Fibroblast of skin of back (primary cell): ENCODE results near the gene SPON2. TPM values are rescaled to one million over a fixed set of nuclear protein-coding genes. Genes with fewer than 3 reads are reported as not detected.

Source experiments
- DNase-seq: peaks from one replicate; pipeline ENCODE4 v3.0.0-alpha.2; 2013
- polyA plus RNA-seq, 2 experiments: library from polyadenylated mRNA; unstranded; fragments of 120-200 nt; gene quantifications; one replicate each; pipeline ENCODE4 v1.2.1, GENCODE V29; 2013; ENCODE audit not compliant: insufficient read length in 2 of 2

The SPON2 gene
- polyA plus RNA-seq (2013, experiment 1 of 2; ENCODE audit: insufficient read length): 10.8 TPM
- polyA plus RNA-seq (2013, experiment 2 of 2; ENCODE audit: insufficient read length): 7.2 TPM

DNA sequence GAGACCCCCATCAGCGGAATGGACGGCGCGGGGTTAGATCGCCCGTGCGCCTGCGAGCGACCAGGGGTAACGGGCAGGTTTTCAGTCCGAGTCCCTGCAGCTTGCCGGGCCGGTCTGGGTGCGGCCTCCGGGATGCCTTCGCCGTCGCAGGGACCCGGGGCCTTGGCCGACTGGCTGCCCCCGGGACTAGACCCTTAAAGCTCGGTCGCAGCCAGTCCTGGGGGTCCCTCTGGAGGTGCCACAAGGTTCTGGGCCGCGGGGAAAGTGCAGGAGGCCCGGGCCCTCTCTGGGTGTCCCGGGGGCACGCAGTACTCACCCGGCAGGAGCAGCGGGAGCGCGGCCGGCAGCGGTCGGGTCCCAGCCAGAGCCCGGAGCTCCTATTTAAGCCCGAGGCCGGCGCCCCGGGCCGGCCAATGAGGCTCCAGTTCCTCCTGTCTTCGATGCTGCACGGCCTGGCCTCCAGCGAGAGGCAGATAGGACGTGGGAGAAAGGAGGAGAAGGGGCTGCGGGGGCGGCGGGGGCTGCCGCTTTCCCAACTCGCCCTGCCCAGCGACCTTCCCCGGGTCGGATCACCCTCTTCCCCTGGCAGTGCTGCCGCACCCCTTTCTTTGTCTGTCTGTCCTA, at the start of gene SPON2:
TSS of gene SPON2 (minus strand) at position 356 of the 624 bp plus-strand sequence.
- no peak for DNase-seq

DNA sequence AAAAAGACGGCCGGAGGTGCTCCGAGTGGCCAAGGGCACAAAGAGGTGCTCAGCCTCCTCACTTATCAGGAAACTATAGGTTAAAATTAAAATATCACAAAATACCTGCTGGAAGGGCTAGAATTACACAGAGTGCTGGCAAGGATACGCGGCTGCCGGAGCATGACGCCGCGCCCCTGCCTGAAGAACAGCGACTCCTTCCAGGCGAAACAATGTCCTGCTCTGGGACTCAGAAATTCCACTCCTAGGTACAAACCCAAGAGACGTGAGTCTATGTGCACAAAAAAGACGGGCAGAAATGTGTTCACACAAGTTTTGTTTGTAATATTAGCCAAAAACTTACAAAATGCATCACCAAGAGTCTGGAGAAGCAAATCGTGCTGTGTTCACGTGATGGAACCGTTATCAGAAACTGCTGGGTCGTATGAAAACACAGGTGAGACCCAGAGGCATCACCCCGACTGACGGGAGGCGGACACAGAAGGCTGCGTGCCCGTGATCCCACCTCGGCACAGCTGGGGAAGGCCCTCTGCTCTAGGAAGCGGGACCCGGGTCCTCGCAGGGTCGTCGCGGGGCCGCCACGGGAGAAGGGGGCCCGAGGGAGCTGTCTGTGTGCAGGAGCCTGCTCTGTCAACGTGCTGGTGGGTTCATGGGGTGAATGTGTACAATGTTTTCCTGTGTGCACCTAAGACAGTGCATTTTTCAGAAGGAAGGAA, 48.9 kb upstream of the SPON2 start:
- no peak for DNase-seq

DNA sequence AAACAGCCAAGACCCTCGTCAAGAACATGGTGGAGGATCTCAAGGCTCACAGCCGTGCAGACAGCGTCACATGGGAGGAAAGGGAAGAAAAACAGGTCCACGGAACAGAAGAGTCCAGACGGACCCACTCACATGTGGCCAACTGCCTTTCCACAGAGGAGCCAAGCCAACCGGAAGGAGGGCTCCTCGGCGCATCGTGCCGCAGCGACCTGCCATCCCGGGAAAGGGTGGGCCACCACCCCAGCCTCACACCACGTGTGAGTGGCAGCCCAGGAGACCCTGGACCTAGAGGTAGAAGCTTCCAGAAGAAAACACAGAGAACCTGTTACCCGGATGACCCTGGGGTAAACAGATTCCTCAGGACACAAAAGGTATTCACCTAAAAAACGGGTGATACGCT, 48.2 kb upstream of the SPON2 start:
- DNase-seq: no peak

DNA sequence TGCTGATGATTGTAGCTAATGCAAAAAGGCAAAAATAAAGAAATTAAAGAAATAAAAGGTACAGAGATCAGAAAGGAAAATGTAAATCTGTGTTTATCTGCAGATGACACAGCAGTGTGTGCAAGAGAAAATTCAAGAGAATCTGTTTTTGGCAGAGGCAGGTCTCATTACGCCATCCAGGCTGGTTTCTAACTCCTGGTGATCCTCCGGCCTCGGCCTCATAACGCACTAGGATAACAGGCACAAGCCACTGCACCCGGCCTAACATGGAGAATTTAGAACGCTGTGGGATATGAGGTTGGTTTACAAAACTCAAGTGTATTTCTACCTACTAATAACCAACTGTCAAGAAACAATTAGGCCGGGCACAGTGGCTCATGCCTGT, 47.2 kb upstream of the SPON2 start:
- no peak for DNase-seq

DNA sequence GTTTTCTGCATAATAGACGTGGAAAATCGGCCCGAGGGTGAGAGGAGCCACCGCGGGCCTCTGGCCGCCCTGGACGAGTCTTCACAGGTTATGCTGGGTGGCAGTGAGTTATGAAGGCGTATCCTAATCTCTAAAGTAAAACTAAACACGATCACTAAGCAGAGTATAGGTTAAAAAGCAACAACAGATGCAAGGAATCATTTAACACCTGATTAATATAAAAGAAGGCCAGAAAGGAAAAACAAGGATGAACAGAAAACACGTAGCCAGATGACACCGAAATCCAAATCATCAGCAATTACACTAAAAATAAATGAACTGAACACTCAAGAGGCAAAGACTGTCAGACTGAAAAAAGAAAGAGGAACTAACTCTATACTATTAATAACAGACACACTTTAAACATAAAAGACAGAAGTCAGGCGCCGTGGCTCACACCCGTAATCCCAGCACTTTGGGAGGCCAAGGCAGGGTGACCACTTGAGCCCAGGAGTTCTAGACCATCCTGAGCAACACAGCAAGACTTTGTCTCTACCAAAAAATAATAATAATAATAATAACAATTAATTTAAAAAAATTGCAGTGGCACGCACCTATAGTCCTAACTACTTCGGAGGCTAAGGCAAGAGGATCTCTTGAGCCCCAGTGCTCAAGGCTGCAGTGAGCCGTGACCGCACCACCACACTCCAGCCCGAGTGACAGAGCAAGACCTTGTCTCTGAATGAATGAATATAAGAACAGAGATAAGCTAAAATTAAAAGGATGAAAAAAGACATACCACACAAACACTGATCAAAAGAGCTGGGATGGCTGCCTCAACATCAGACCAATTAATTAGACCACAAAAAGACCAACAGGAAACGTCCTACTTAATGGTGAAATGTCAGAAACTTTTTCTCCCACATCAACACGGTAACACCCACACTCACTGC, 46.5 kb upstream of the SPON2 start:
- DNase-seq: no peak

DNA sequence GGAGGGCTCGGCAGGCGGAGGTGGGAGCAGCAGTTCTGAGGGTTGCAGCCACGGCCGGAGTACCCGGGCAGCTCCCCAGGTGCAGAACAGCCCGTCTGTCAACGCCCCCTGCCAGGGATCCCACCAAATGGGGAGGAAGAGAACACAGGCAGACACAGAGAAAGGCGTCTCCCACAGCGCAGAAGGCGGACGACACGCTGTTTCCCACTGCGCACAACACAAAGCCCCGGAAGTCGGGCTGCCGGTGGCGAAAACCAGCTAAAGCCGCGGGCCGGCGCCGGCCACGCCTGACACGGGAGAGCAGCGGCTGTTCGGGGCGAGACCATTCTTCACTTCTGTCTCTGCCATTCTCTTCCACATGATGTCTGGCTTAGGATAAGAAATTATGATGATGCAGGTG, 45.0 kb upstream of the SPON2 start:
- DNase-seq: no peak

DNA sequence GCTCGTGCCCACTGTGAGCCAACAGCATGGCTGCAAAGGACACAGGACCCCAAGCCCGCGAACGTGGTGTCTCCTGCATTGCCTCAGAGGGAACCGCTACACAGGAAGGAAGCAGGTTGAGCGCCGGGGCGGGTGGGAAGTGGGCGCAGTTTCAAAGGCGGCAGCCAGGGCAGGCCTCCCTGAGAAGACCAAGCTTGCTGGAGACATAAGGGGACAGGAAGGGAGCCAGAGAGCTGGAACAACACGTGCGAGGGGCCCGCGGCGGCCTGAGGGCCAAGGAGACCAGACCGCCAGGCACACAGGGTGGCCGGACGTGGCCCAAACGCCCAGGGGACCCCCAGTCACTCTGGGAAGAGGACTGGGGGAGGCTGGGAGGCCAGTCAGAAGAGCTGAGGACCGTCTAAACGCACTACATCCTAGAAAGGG, 44.5 kb upstream of the SPON2 start:
- no peak for DNase-seq

DNA sequence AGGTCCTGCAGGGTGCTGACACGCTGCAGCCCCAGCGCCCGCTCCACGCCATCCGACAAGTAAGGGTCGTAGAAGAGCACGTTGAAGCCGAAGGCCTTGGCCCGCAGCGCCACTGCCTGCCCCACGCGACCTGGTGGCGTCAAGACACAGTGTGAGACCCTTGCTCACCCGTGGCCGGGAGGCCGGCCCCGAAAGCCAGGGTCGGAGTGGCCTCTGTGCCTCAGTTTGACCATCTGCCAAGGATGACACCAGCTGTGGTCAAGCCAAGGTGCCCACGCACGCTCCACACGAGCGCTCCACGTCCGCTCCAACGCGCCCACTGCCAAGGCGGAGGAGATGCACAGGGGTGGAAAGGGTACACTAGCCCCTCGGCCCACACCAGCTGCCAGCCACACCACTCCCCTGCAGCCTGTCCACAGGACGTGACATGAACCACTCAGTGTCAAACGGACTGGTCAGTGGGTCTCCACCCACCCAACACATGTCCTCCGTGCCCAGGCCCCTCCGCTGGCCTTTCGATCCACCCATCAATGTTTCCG, 43.8 kb upstream of the SPON2 start:
- no peak for DNase-seq

DNA sequence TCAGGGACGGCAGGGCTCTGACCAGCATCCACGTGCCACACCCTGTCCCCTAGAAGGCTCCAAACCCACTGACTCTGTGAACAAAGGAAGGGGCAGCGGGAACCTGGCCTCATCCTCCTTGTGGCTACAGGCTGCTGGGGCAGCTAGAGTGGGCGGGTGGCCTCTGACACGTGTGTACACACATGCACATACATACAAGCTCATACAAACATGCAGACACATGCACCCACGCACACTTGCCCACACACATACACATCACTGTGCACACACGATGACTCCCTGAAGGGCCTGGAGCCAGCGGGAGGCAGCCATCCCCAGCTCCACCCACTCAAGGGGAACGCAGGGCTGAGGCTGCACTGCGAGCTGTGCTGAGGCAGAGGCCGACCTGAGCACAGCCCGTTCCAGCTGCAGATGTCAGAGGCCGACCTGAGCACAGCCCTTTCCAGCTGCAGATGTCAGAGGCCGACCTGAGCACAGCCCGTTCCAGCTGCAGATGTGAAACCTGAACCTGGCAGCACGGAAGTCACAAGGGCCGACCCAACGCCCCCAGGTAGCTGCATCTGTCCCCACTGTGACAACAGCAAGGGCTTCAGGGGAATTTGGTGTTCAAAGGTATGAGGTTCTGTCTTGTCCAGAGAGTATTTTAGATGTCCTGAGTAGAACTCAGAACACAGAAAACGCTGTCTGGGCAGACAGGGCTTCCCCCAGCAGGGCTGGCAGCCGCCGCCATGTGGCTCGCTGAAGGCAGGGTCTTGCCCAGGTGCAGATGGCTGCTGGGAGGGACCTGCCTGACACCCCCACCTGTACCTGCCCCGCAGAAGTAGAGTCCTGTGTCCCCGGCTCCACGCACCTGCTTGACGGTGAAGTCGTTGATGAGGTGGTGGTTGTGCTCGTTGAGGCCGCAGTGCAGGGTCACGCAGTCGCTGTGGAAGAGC, 43.0 kb upstream of the SPON2 start:
- DNase-seq: no peak

DNA sequence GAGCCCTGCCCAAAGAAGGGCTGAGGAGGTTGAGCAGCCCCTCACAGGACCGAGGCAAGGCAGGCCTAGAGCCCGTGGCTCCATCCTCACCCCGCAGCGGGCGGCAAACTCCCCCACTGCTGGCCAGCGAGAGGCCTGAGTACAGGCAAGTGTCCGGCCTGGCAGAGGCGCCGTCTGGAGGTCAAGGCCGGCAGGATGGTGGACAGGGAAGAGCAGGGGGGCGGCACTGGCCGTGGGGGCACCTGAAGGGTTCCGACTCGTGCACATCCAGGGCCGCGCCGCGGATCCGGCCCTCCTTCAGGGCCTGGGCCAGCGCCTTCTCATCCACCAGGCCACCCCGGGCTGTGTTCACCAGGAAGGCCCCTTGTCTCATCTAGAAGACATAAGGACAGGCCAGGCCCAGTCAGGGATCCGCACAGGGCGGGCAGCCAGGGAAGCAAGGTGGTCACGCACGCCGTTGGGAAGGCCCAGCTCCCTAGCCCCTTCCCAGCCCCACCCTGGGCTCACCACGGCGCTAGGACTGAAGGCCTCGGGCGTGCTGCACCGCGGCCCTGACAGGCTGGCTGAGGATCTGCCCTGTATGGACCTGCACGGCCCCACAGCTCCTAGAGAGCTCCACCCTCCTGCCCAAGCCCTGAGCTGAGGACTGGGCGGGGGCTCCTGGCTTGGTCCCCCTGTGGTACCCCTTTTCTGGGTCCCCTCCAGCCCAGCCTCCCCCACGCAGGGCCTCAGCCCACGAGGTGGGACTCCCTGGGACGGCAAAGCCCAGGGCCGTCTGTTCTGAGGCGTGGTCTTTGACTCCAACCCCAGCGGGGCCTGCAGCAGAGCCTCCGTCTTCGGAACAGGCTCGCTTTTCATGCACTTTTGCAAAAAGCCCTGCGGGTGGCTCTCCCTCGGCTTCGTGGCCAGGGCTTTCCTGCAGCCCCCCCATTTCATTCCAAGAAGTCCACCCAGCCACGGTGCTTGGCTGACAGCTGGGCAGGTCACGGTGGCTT, 42.0 kb upstream of the SPON2 start:
- DNase-seq: no peak

DNA sequence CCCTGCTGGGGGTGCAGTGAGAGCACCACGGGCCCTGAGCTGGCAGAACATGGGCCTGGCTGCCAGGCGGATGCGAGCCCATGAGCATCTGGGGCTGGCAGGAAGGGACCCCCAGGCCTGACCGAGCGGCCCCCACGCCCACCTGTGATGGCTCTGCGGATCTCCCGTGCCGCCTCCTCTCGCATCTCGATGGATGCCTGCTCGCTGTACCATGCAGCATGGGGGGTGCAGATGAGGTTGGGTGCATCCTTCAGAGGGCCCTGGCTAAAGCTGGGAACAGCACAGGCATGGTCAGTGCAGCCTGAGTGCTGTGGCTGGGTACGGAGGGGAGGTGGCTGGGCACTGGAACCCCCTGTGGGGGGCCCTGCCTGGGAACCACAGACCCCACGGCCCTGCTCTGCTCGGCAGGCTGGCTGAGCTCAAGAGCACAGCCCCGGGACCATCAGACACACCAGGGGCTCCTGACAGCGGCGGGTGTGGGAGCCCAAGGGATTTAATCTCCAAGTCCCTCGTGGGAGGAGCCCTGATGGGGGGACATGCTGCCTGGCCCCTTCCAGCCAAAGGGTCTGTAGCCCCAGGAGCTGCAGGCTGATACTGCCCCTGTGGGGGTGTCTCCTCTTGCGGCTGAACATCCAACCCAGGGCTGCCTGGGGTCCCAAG, 41.1 kb upstream of the SPON2 start:
- no peak for DNase-seq

DNA sequence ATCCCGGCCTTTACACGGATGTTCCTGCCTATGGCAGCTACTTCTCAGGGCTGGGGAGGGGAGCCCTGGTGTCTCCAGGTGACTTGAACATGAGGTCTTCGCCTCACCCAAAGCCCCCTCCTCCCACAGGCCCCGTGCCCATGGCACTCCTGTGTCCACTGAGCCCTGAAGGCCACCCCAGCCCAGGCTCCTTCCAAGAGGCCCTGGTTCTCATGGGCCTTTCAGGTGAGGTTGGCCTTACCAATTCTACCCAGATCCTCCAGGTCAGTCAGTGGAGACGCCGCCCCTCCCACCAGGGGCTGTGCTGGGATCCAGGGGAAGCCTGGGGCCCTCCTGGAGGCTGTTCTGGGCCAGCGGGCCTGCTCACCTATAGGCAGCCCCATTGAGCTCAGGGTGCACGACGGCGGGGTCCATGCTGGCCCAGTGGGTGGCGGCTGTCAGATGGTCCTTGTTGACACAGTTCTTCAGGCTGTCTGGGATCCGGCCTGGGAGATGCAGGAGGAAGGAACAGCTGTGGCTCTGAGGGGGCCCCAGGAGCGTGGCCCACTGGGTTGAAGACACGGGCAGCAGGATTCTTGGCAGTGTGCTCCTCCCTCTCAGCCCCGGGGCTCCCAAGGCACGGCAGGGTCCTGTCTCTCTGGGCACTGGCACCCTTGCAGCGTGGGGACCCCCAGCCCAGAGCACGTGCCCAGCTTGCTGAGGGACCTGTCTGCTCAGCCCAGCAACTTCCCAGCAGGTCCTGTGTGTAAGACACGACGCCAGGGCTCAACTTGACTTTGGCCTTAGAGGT, 40.4 kb upstream of the SPON2 start:
- no peak for DNase-seq

DNA sequence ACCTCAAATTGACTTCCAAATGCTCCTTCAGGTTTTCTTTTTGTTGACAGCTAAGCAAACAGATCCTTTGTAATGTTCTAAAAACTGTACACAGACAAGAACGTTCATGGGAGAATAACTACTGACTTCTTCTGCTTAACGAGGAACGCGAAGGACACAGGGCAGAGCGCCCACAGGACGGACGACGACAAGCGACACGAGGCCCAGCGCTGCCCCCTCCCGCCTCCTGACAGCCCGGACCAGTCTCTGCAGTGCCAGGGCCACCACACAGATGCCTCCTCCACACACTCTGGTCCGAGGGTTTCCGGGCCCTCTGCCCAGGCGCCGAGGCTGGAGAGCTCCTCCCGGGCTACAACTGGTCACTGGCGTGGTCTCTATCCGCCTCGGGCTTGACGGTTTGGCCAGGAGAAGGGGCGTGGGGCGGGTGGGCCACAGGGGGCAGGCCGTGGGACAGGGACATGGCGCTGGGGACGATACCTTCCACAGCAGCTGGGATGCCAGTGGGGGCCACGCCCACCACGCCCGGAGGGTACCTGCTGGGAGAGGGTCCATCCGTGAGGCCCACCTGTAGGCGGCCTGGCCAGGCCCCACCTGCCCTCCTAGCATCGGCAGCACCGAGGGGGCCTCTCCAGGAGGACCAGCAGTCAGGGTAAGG, 39.6 kb upstream of the SPON2 start:
- DNase-seq: no peak

DNA sequence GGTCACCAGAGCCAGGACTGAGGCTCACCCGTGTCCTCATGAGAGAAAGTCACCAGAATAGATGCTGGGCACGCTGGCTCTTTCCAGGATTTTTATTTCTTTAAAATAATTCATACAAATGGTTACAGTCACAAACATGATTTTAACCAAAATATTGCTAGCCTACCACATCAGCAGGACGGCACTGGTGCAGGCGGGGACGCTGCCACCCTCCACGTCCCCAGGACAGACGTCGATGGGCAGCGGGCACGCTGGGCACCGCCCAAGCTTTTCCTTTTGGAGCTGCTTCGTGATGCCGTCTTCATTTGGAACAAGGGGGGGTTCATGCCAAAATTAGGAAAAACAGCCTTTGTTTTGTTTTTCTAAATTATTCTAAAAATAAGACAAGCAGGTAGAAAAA, 39.0 kb upstream of the SPON2 start:
- no peak for DNase-seq

DNA sequence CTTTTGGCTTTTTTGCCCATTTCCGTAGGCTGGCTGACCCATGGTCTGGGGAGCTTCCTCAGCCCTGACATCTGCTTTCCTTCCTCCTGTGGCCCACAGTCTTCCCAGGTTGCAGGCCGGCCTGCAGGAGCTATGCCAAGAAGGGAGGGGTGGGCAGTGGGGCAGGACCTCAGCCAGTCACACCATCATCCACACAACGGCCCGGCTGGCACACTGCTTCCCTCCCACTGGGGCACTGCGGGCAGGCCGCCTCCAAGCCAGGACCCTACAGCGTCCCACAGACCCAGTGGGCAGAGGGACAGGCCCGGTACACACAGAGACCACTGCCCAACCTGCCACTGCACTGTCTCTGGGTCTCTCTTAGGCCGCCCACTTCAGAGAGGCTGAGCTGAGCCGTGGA, 38.6 kb upstream of the SPON2 start:
- DNase-seq: no peak

DNA sequence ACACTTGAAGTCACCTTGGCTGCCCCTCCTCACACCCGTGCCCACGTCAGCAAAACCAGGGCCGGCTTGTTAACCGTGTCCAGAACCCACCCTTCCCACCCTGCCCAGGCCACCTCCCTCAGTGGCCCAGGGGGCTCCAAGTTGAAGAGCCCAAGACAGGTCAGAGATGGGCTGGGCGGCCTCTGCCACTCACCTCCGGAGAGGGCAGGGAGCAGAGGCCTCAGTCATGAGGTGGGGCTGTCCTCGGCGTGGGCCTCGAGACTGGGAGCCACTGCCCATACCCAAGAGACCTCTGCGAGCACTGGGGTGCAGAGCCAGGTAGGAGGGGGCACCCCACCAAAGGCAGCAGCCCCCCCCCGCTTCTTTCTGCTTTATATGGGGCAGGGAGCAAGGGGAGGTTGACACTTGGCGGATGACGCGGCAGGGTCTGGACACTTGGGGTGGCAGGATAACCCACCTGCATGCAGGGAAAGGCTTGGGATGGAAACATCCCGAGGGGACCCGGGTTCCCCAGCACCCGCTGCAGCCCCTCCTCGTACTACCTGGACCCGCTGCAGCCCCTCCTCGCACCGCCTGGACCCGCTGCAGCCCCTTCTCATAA, 38.0 kb upstream of the SPON2 start:
- DNase-seq: no peak

DNA sequence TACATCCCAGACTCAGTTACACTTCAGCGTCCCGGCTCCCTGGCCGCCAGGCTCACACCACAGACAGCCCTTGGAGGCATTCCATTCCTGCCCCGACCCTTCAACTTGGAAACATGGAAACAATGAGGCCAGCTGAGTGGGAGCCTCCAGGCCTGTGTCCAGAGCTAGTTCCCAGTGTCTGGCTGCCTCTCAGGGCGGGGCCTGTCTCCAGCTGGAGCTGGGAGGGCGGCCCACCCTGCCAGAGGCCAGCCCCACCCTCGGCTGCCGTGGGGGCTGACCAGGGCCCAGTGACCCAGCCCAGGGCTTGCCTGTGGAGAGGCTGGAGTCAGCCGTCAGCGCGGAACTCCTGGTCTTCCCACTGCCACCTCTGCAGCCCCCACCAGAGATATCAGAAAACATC, 37.4 kb upstream of the SPON2 start:
- DNase-seq: peak; percentile 51
